NCI-H1048 (cell line): ENCODE measurements around the gene CLDN17.

Experiments
- DNase-seq: peaks from one replicate; lab custom pipeline; 2025; lab: John Stamatoyannopoulos, UW

The CLDN17 gene

DNA sequence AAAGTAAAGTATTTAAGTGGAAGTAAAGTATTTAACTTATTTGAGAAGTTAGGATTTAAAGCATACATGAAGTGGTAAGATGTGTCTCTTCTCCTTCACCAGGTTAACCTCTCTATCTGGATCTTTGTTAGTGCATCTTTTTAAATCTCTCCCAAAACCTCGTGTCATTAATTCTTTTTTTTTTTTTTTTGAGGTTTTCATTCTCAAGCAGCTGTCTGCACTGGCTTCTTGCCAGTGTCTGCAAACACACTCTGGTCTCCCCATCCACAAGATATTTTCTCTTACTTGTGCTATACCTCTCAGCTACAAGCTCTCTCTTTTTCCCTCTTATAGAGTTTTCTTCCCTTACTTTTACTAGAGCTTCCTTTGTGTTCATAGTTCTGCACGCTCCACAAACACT, 49.0 kb downstream of the CLDN17 start:
- no peak for DNase-seq

DNA sequence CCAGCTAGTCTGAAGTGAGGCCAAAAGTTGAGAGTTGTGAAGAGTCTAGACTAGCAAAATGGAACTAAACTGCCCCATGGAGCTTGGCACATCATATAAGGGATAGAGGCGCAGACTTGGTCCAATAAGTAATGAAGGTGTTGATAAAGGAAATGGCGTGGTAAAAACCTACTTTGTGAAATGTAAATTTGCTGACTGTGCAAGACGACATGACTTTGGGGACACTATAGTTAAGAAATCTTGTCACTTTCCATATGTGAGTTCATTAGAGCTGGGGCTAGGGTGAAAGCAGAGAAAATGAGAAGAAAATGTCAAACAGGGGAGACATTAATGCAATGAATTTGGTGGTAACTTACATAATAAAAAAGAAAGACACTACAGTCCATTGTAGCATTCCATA, 50.1 kb downstream of the CLDN17 start:
- no peak for DNase-seq
